Activated B cell treated with CpG ODN at 0.5 μM for 24 hours (primary cell): Measurements from ENCODE around the gene TMEM225B. TPM values are rescaled to one million over a fixed set of nuclear protein-coding genes. Genes with fewer than 3 reads are reported as not detected.

Source experiments
- ATAC-seq: fragments of 200-7000 bp; cut with Tn5 transposase; one replicate; pipeline ENCODE4 v1.10.0; 2021; ENCODE audit warnings: low read depth, mild to moderate bottlenecking, moderate library complexity
- CTCF ChIA-PET: fragments of 350-600 bp; sonication (Branson Sonifier 250); formaldehyde crosslinking; loops from one replicate; lab custom pipeline; 2021; ENCODE audit warnings: antibody characterized with exemption; lab: Charles Lee
- POLR2A ChIA-PET: fragments of 350-600 bp; sonication (Branson Sonifier 250); formaldehyde crosslinking; loops from one replicate; lab custom pipeline; 2021; ENCODE audit warnings: antibody characterized with exemption; lab: Charles Lee
- DNase-seq: peaks from one replicate; pipeline ENCODE4 v3.0.0; 2022
- H3K27ac Mint-ChIP-seq: one replicate; pipeline ENCODE4 v1.8.0; 2020; ENCODE audit warnings: mixed read lengths
- H3K27me3 Mint-ChIP-seq: one replicate; pipeline ENCODE4 v1.8.0; 2021; ENCODE audit warnings: mixed read lengths
- H3K36me3 Mint-ChIP-seq: one replicate; pipeline ENCODE4 v1.8.0; 2021; ENCODE audit warnings: low read depth, mixed read lengths
- H3K4me1 Mint-ChIP-seq: one replicate; pipeline ENCODE4 v1.8.0; 2021; ENCODE audit warnings: mixed read lengths
- H3K4me3 Mint-ChIP-seq: one replicate; pipeline ENCODE4 v1.8.0; 2020; ENCODE audit warnings: mild to moderate bottlenecking, mixed read lengths
- H3K9me3 Mint-ChIP-seq: one replicate; pipeline ENCODE4 v1.8.0; 2020; ENCODE audit warnings: mixed read lengths
- CTCF ChIP-seq: fragments of 200-600 bp; IDR thresholded peaks from one replicate; pipeline ENCODE4 v1.8.0; 2022; ENCODE audit warnings: antibody characterized with exemption, mild to moderate bottlenecking
- intact Hi-C: fragments of 100-400 bp; cut with micrococcal nuclease; formaldehyde crosslinking; loops from one replicate; pipeline ENCODE4 v1.15.1; 2024
- total RNA-seq: library from RNA; stranded (reverse); gene quantifications from 2 replicates; pipeline ENCODE4 v1.2.3, GENCODE V29; 2022

The TMEM225B gene
- total RNA-seq, 1 donor from 2014 or later: 0.53 TPM

- Mint-ChIP-seq H3K4me3 (no peak overlapping the region), H3K36me3 (no peaks in the 10 kb centered on the region), H3K27ac (no peak overlapping the region), H3K27me3 (no peaks in the 10 kb centered on the region), H3K4me1 (no peaks in the 10 kb centered on the region), H3K9me3 (no peaks in the 10 kb centered on the region)
- ChIA-PET CTCF (no interaction called here), POLR2A (no interaction called here)
- no peak for DNase-seq
- intact Hi-C loops: no loop called here
- TF ChIP-seq CTCF: no peak
- ATAC-seq: no peak
Measured at GRCh38 chr7:99607548-99607947, 9.5 kb downstream of the TMEM225B start.

- Mint-ChIP-seq H3K27ac (no peak overlapping the region), H3K36me3 (peaks cover 22% of the 10 kb centered on the region), H3K4me1 (peaks cover 30% of the 10 kb centered on the region), H3K27me3 (no peaks in the 10 kb centered on the region), H3K9me3 (no peaks in the 10 kb centered on the region), H3K4me3 (no peak overlapping the region)
- POLR2A ChIA-PET: interaction anchor here (3.8 kb wide), 1 partner anchor 56 kb away, joined by 43 read pairs; the partner anchor contains the start of gene ZNF655
- intact Hi-C loops: no loop called here
- CTCF ChIA-PET: no interaction called here
- no peak for TF ChIP-seq CTCF
- ATAC-seq (no peak), DNase-seq (no peak)
Measured at GRCh38 chr7:99614495-99614894, 16.4 kb downstream of the TMEM225B start.

GRCh38 chr7:99615989-99616358, 17.9 kb downstream of the TMEM225B start:
- intact Hi-C loops: loop anchor here (1.0 to 5.0 kb wide), 7 partner anchors 57 to 249 kb away; partner anchors contain the start of genes CPSF4, FAM200A, PTCD1 and ZKSCAN5
- H3K36me3 Mint-ChIP-seq: peaks cover 36% of the 10 kb centered on the region
- peaks cover 30% of the 10 kb centered on the region for H3K4me1 Mint-ChIP-seq
- H3K4me3 Mint-ChIP-seq: peak overlapping the region; percentile 97
- DNase-seq: no peak
- H3K9me3 Mint-ChIP-seq: no peaks in the 10 kb centered on the region
- no peak for TF ChIP-seq CTCF
- no peak for ATAC-seq
- ChIA-PET POLR2A (interaction anchor here (0.7 to 3.8 kb wide), 8 partner anchors 11 to 1629 kb away, joined by 3 to 43 read pairs (median 4); partner anchors contain the start of genes FAM200A, FIS1, TRIM4 and ZKSCAN5), CTCF (interaction anchor here (0.6 to 0.7 kb wide), 2 partner anchors 112 to 248 kb away, joined by 3 to 4 read pairs; partner anchors contain the start of gene ZKSCAN5)
- peak overlapping the region; percentile 90 for H3K27ac Mint-ChIP-seq
- H3K27me3 Mint-ChIP-seq: no peaks in the 10 kb centered on the region

- intact Hi-C loops: loop anchor here (1.0 to 5.0 kb wide), 7 partner anchors 58 to 249 kb away; partner anchors contain the start of genes CPSF4, FAM200A, PTCD1 and ZKSCAN5
- CTCF ChIA-PET: interaction anchor here (0.7 kb wide), 1 partner anchor 112 kb away, joined by 4 read pairs; the partner anchor contains the start of gene ZKSCAN5
- Mint-ChIP-seq H3K9me3 (no peaks in the 10 kb centered on the region), H3K36me3 (peaks cover 42% of the 10 kb centered on the region), H3K27me3 (no peaks in the 10 kb centered on the region), H3K4me1 (peaks cover 30% of the 10 kb centered on the region), H3K27ac (peak within 1 kb of the TSS; percentile 90), H3K4me3 (peak within 1 kb of the TSS; percentile 97)
- ATAC-seq: peak; percentile 95
- peak; percentile 78 for DNase-seq
- POLR2A ChIA-PET: interaction anchor here (0.6 to 3.8 kb wide), 11 partner anchors 10 to 1629 kb away, joined by 3 to 43 read pairs (median 4); partner anchors contain the start of genes FAM200A, FIS1, TRIM4 and ZKSCAN1
- no peak for TF ChIP-seq CTCF
Measured at GRCh38 chr7:99616359-99617191, 18.5 kb downstream of the TMEM225B start, which contains the start of gene ZSCAN25. Gene ZSCAN25, plus strand, starts transcription at chr7:99616946. Its CDS starts 2,661 bp downstream, at chr7:99619607.
